ACC112 (cell line): Measurements from ENCODE around the gene CHRM1.

Experiments
- H2AFZ ChIP-seq: fragments of 200-600 bp; sonication (generic); one replicate; pipeline ENCODE4 v1.6.0; 2017; ENCODE audit warnings: antibody characterized with exemption, low read length; ENCODE audit not compliant: unreplicated experiment
- H3K27ac ChIP-seq: fragments of 200-600 bp; sonication (generic); 2 replicates; pipeline ENCODE4 v1.5.1; 2014; ENCODE audit warnings: low read depth, mild to moderate bottlenecking, antibody characterized with exemption, low read length, moderate library complexity
- H3K27me3 ChIP-seq: fragments of 200-600 bp; sonication (generic); 2 replicates; pipeline ENCODE4 v1.6.1; 2014; ENCODE audit warnings: mild to moderate bottlenecking, antibody characterized with exemption, low read length, moderate library complexity, mixed read lengths; ENCODE audit not compliant: insufficient read depth
- H3K36me3 ChIP-seq: fragments of 200-600 bp; sonication (generic); 2 replicates; pipeline ENCODE4 v1.6.1; 2016; ENCODE audit warnings: mild to moderate bottlenecking, antibody characterized with exemption, low read length, moderate library complexity, mixed read lengths; ENCODE audit not compliant: insufficient read depth
- H3K4me1 ChIP-seq: fragments of 200-600 bp; sonication (generic); one replicate; pipeline ENCODE4 v1.6.1; 2016; ENCODE audit warnings: low read length, mixed read lengths; ENCODE audit not compliant: insufficient read depth, unreplicated experiment, control insufficient read depth
- H3K4me3 ChIP-seq: fragments of 200-600 bp; sonication (generic); 2 replicates; pipeline ENCODE4 v1.5.1; 2014; ENCODE audit warnings: mild to moderate bottlenecking, low read depth, low read length
- H3K79me2 ChIP-seq: fragments of 200-600 bp; sonication (generic); one replicate; pipeline ENCODE4 v1.6.0; 2016; ENCODE audit warnings: low read length; ENCODE audit not compliant: control insufficient read depth, unreplicated experiment, insufficient read depth

The CHRM1 gene

GRCh38 chr11:62921201-62921572 is at the start of gene CHRM1:
Gene CHRM1 (minus strand): TSS chr11:62921363. CDS start chr11:62911100, 10,263 bp downstream.
- peaks cover 34% of the 10 kb centered on the region for H3K27me3 ChIP-seq
- H3K27ac ChIP-seq = no peak within 1 kb of the TSS
- no peaks in the 10 kb centered on the region for H3K79me2 ChIP-seq
- no peaks in the 10 kb centered on the region for H3K36me3 ChIP-seq
- H3K4me3 ChIP-seq = no peak within 1 kb of the TSS
- no peak within 1 kb of the TSS for H2AFZ ChIP-seq
- H3K4me1 ChIP-seq = peaks cover 22% of the 10 kb centered on the region

GRCh38 chr11:62965574-62965973 is 44.4 kb upstream of the CHRM1 start:
- Histone ChIP-seq H3K36me3 (no peaks in the 10 kb centered on the region), H3K4me1 (no peaks in the 10 kb centered on the region), H3K4me3 (no peak overlapping the region), H2AFZ (no peak overlapping the region), H3K27ac (no peak overlapping the region), H3K79me2 (no peaks in the 10 kb centered on the region), H3K27me3 (peaks cover 52% of the 10 kb centered on the region)

GRCh38 chr11:62962391-62962790 is 41.2 kb upstream of the CHRM1 start:
- Histone ChIP-seq H2AFZ (no peak overlapping the region), H3K27ac (no peak overlapping the region)

GRCh38 chr11:62961017-62961570 is 39.9 kb upstream of the CHRM1 start:
- no peaks in the 10 kb centered on the region for H3K4me1 ChIP-seq
- no peaks in the 10 kb centered on the region for H3K79me2 ChIP-seq
- H3K27ac ChIP-seq = no peak overlapping the region
- no peaks in the 10 kb centered on the region for H3K36me3 ChIP-seq
- H2AFZ ChIP-seq = no peak overlapping the region
- H3K27me3 ChIP-seq = peaks cover 26% of the 10 kb centered on the region
- no peak overlapping the region for H3K4me3 ChIP-seq

More at GRCh38 chr11:62962391-62962790, 41.2 kb upstream of the CHRM1 start:
- H3K79me2 ChIP-seq = no peaks in the 10 kb centered on the region
- no peak overlapping the region for H3K4me3 ChIP-seq
- no peaks in the 10 kb centered on the region for H3K4me1 ChIP-seq
- H3K36me3 ChIP-seq = no peaks in the 10 kb centered on the region
- peaks cover 31% of the 10 kb centered on the region for H3K27me3 ChIP-seq

GRCh38 chr11:62959422-62959980 is 38.3 kb upstream of the CHRM1 start:
- Histone ChIP-seq H3K4me3 (no peak overlapping the region), H3K27ac (no peak overlapping the region)

GRCh38 chr11:62958547-62959421 is 37.6 kb upstream of the CHRM1 start:
- peak overlapping the region; percentile 55 for H2AFZ ChIP-seq
- H3K79me2 ChIP-seq = no peaks in the 10 kb centered on the region
- no peaks in the 10 kb centered on the region for H3K36me3 ChIP-seq
- H3K27me3 ChIP-seq = peaks cover 17% of the 10 kb centered on the region
- peaks cover 3% of the 10 kb centered on the region for H3K4me1 ChIP-seq
- H3K27ac ChIP-seq = no peak overlapping the region
- no peak overlapping the region for H3K4me3 ChIP-seq

More at GRCh38 chr11:62959422-62959980, 38.3 kb upstream of the CHRM1 start:
- no peaks in the 10 kb centered on the region for H3K4me1 ChIP-seq
- no peaks in the 10 kb centered on the region for H3K36me3 ChIP-seq
- H3K27me3 ChIP-seq = peaks cover 16% of the 10 kb centered on the region
- H3K79me2 ChIP-seq = no peaks in the 10 kb centered on the region
- no peak overlapping the region for H2AFZ ChIP-seq

- Histone ChIP-seq H3K4me1 (peaks cover 5% of the 10 kb centered on the region), H3K79me2 (no peaks in the 10 kb centered on the region), H3K36me3 (no peaks in the 10 kb centered on the region), H2AFZ (no peak overlapping the region), H3K4me3 (no peak overlapping the region), H3K27me3 (peaks cover 16% of the 10 kb centered on the region), H3K27ac (no peak overlapping the region)
These were observed 36.0 kb upstream of the CHRM1 start for GRCh38 chr11:62957147-62957546.

GRCh38 chr11:62954478-62954877 is 33.3 kb upstream of the CHRM1 start:
- Histone ChIP-seq H3K27ac (no peak overlapping the region), H2AFZ (no peak overlapping the region), H3K36me3 (no peaks in the 10 kb centered on the region), H3K79me2 (no peaks in the 10 kb centered on the region), H3K27me3 (peaks cover 19% of the 10 kb centered on the region), H3K4me1 (peaks cover 5% of the 10 kb centered on the region), H3K4me3 (no peak overlapping the region)

GRCh38 chr11:62953811-62954210 is 32.6 kb upstream of the CHRM1 start:
- H2AFZ ChIP-seq = no peak overlapping the region
- no peak overlapping the region for H3K27ac ChIP-seq
- H3K79me2 ChIP-seq = no peaks in the 10 kb centered on the region
- no peaks in the 10 kb centered on the region for H3K36me3 ChIP-seq
- H3K27me3 ChIP-seq = peaks cover 22% of the 10 kb centered on the region
- H3K4me1 ChIP-seq = peaks cover 5% of the 10 kb centered on the region
- no peak overlapping the region for H3K4me3 ChIP-seq

- Histone ChIP-seq H3K4me1 (peaks cover 3% of the 10 kb centered on the region), H3K79me2 (no peaks in the 10 kb centered on the region), H2AFZ (no peak overlapping the region), H3K27ac (no peak overlapping the region), H3K27me3 (peaks cover 34% of the 10 kb centered on the region), H3K36me3 (no peaks in the 10 kb centered on the region), H3K4me3 (no peak overlapping the region)
These were observed 27.7 kb upstream of the CHRM1 start for GRCh38 chr11:62948765-62949320.
